A549 (cell line): Measurements from ENCODE around the gene VWA8. TPM values are rescaled to one million over a fixed set of nuclear protein-coding genes. Genes with fewer than 3 reads are reported as not detected.
A peak's percentile ranks its signal among the peaks of the same experiment; 100 is the strongest.

Experiments
- ATAC-seq, 2 experiments: fragments of 200-7000 bp in 1 of 2; fragments of >200 bp in 1 of 2; cut with Nextera tagmentation in 1 of 2; cut with Tn5 transposase in 1 of 2; 3 replicates each; pipeline versions ENCODE4 v1.8.0 to v1.9.1; 2018 to 2020; ENCODE audit warnings: mild to moderate bottlenecking in 1 of 2, moderate library complexity in 1 of 2
- CTCF ChIA-PET: fragments of 300-600 bp; sonication (Branson Sonifier 250); formaldehyde crosslinking; extraction: SDS; loops from one replicate; lab custom pipeline; 2021; ENCODE audit warnings: antibody characterized with exemption, inconsistent platforms; lab: Yijun Ruan, JAX
- POLR2A ChIA-PET: fragments of 350-600 bp; formaldehyde crosslinking; extraction: SDS; loops from one replicate; lab custom pipeline; 2021; ENCODE audit warnings: antibody characterized with exemption, inconsistent platforms; lab: Yijun Ruan, JAX
- DNase-seq, 2 experiments: peaks; one replicate each; pipeline versions ENCODE4 v3.0.0 to v3.0.0-alpha.2; 2011 to 2016; ENCODE audit warnings: low read depth in 1 of 2, low spot score in 1 of 2
- FAIRE-seq: peaks from 2 replicates; lab custom pipeline; 2011; peaks lifted over from hg19 to GRCh38; lab: Jason Lieb, UNC
- H3K27ac ChIP-seq, 2 experiments: fragments of >200 bp; sonication (Bioruptor Twin); formaldehyde crosslinking; 3 replicates each; pipeline ENCODE4 v1.5.1; 2016 to 2017
- H3K4me1 ChIP-seq: fragments of >200 bp; sonication (Bioruptor Twin); formaldehyde crosslinking; 3 replicates; pipeline ENCODE4 v1.6.1; 2016
- H3K4me2 ChIP-seq: fragments of >200 bp; sonication (Bioruptor Twin); formaldehyde crosslinking; 3 replicates; pipeline ENCODE4 v1.6.1; 2016
- H3K4me3 ChIP-seq: fragments of >200 bp; sonication (Bioruptor Twin); formaldehyde crosslinking; 3 replicates; pipeline ENCODE4 v1.5.1; 2016
- H3K9me3 ChIP-seq: fragments of >200 bp; sonication (Bioruptor Twin); formaldehyde crosslinking; 3 replicates; pipeline ENCODE4 v1.6.1; 2016
- CBX2 ChIP-seq: fragments of 200-600 bp; sonication (generic); IDR thresholded peaks from 2 replicates; pipeline ENCODE4 v1.6.1; 2016; ENCODE audit warnings: low read depth, mild to moderate bottlenecking, borderline replicate concordance
- CHD2 ChIP-seq: fragments of 150-350 bp; IDR thresholded peaks from 2 replicates; pipeline ENCODE4 v1.6.1; 2014; ENCODE audit warnings: low read length; ENCODE audit not compliant: partially characterized antibody
- CHD4 ChIP-seq: fragments of 200-600 bp; sonication (generic); IDR thresholded peaks from 2 replicates; pipeline ENCODE4 v1.6.1; 2016; ENCODE audit warnings: antibody characterized with exemption, mild to moderate bottlenecking, borderline replicate concordance
- ESRRA ChIP-seq: fragments of 150-350 bp; IDR thresholded peaks from 2 replicates; pipeline ENCODE4 v1.6.1; 2014; ENCODE audit warnings: mild to moderate bottlenecking, low read length, borderline replicate concordance
- FOSL2 ChIP-seq, 2 experiments: fragments of 450-650 bp in 1 of 2; fragments of >200 bp in 1 of 2; sonication (Bioruptor Twin) in 1 of 2; formaldehyde crosslinking; IDR thresholded peaks; 2 replicates each; pipeline versions ENCODE4 v1.5.0 to v1.6.1; 2016 to 2020; ENCODE audit warnings: mild to moderate bottlenecking in 1 of 2, moderate library complexity in 1 of 2
- GATA3 ChIP-seq: IDR thresholded peaks from 2 replicates; pipeline ENCODE4 v1.6.1; 2012; ENCODE audit warnings: borderline replicate concordance
- HEYL ChIP-seq: fragments of 250-450 bp; sonication (Bioruptor Pico); IDR thresholded peaks from 2 replicates; pipeline ENCODE4 v1.8.0; 2021; ENCODE audit warnings: mild to moderate bottlenecking, moderate library complexity
- JUNB ChIP-seq: fragments of >200 bp; sonication (Bioruptor Twin); formaldehyde crosslinking; IDR thresholded peaks from 2 replicates; pipeline ENCODE4 v1.6.1; 2016
- MAZ ChIP-seq: fragments of 150-350 bp; IDR thresholded peaks from 2 replicates; pipeline ENCODE4 v1.6.1; 2014; ENCODE audit warnings: antibody characterized with exemption, low read depth, low read length, borderline replicate concordance
- NR3C1 ChIP-seq: fragments of >200 bp; sonication (Bioruptor Twin); formaldehyde crosslinking; IDR thresholded peaks from 3 replicates; pipeline ENCODE4 v1.6.1; 2017
- PHF8 ChIP-seq: fragments of 200-600 bp; sonication (generic); IDR thresholded peaks from 2 replicates; pipeline ENCODE4 v1.6.1; 2016; ENCODE audit warnings: low read depth, mild to moderate bottlenecking, antibody characterized with exemption, moderate library complexity, borderline replicate concordance
- RCOR1 ChIP-seq: fragments of 150-350 bp; IDR thresholded peaks from 2 replicates; pipeline ENCODE4 v1.6.1; 2014; ENCODE audit warnings: antibody characterized with exemption, low read length, low read depth
- RNF2 ChIP-seq: fragments of 200-600 bp; sonication (generic); IDR thresholded peaks from 2 replicates; pipeline ENCODE4 v1.6.1; 2016; ENCODE audit warnings: low read depth, mild to moderate bottlenecking, antibody characterized with exemption, moderate library complexity, borderline replicate concordance
- ZNF302 ChIP-seq: fragments of 250-450 bp; sonication (Bioruptor Pico); IDR thresholded peaks from 2 replicates; pipeline ENCODE4 v1.9.0; 2021; ENCODE audit warnings: inconsistent platforms, mild to moderate bottlenecking, moderate library complexity
- WGBS: methylation state at CpG from one replicate; pipeline ENCODE4 v1.1.6; 2017; ENCODE audit errors: missing lambda C conversion rate; 5-methylcytosine and 5-hydroxymethylcytosine counted together
- polyA plus RNA-seq, 4 experiments: library from polyadenylated mRNA; depleted of rRNA in 3 of 4; stranded (reverse); fragments of >200 nt; fragmentation: RNase III in 1 of 4; extraction: RNeasy Plus Mini Kit Qiagen cat#74134 plus additional on column Dnase treatment in 1 of 4; gene quantifications; 2 replicates in 3 of 4; 3 replicates in 1 of 4; pipeline ENCODE4 v1.2.3, GENCODE V29; 2011 to 2017
- TF ChIP-seq, protein P1 (sequence below): fragments of 450-650 bp; IDR thresholded peaks from 2 replicates; pipeline ENCODE4 v1.6.1; 2014; ENCODE audit warnings: antibody characterized with exemption
- TF ChIP-seq, protein P2 (sequence below): fragments of >200 bp; sonication (Bioruptor Twin); formaldehyde crosslinking; IDR thresholded peaks from 3 replicates; pipeline ENCODE4 v1.5.1; 2016
- TF ChIP-seq, protein P3 (sequence below): IDR thresholded peaks from 2 replicates; pipeline ENCODE4 v1.6.1; 2012; ENCODE audit warnings: low read depth, borderline replicate concordance

Gene VWA8
- polyA plus RNA-seq, 2 of the 4 experiments (the other 2 are of a cell fraction): 6.4 to 15.3 TPM

DNA sequence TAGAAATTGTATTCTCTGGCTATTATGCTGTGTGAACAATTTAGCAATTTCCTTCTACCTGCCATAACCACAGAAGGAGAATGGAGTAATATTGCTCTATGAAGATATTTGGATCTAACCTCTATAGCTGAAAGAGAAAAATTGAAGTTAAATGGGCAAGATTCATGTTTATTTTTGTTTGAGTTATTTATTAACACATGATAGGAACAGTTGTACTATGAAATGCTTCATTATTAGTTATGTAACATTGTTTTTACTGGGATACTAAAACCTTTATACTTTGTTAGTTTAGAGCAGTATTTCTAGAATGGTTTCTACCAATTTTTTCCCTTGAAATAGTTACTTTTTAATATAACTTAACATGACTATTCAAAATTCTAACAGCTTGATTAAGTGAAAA lies 27.3 kb upstream of the VWA8 start:
- Histone ChIP-seq H3K27ac (no peak overlapping the region), H3K4me1 (0 out of 3 replicates have a peak, but pooled peaks cover 6% of the 10 kb centered on the region), H3K9me3 (no peaks in the 10 kb centered on the region), H3K4me3 (no peak overlapping the region), H3K4me2 (no peak overlapping the region)
- FAIRE-seq (no peak), DNase-seq (no peak), ATAC-seq (no peak)
- POLR2A ChIA-PET: no interaction called here
- TF ChIP-seq HEYL (CRISPR knock-in tag) (no peak), RNF2 (no peak)
- CTCF ChIA-PET: interaction anchor here (0.6 kb wide), 1 partner anchor 13 kb away, joined by 3 read pairs; no protein-coding TSS in a partner anchor

DNA sequence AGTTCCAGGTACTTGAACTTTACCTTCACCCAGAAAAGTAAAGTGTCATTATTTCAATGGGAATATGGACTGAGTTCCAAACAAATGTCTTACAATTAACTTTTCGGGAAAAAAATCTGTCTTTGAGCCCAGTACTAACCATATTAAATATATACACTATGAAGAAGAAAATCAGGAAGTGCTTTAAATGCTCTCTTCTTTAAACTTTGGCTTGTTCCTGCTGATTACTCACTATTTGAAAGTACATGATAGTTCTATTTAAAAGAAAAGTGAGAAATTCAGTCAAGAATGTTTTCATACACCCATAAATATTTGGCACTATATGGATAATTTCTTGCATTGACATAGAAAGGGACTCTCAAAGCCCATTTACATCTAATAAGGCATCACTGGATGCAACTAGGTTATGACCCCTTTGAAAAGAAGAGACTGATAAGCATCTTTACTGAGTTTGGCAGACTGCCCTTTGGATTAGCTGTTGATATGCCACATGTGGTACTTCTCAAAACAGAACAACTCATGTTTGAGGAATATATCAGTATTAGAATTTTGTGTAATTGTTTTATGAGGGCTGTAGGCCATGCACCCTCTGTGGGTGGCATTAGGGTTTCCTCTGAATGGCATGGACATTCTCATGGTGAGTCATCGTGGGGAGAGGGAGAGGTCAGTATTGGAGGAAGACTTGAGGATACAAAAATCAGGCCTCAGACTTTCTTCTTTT lies 25.0 kb upstream of the VWA8 start:
- ATAC-seq (peak in 1 of 2 experiments; percentile 55; a peak in 2 of 6 replicates), DNase-seq (peak in 1 of 2 experiments; percentile 35), FAIRE-seq (no peak)
- no peak overlapping the region for H3K4me3 ChIP-seq
- no peaks in the 10 kb centered on the region for H3K9me3 ChIP-seq
- 30% methylated on average over 2 of the region's 2 CpGs for WGBS
- peak overlapping the region; percentile 10; the same call in 1 of the 3 replicates for H3K4me2 ChIP-seq
- ChIA-PET POLR2A (no interaction called here), CTCF (no interaction called here)
- H3K4me1 ChIP-seq: peaks cover 12% of the 10 kb centered on the region; the same call in 1 of the 3 replicates
- TF ChIP-seq CBX2: no peak
- TF ChIP-seq, protein P1, sequence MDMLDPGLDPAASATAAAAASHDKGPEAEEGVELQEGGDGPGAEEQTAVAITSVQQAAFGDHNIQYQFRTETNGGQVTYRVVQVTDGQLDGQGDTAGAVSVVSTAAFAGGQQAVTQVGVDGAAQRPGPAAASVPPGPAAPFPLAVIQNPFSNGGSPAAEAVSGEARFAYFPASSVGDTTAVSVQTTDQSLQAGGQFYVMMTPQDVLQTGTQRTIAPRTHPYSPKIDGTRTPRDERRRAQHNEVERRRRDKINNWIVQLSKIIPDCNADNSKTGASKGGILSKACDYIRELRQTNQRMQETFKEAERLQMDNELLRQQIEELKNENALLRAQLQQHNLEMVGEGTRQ: no peak
- no peak for TF ChIP-seq MAZ
- no peak for TF ChIP-seq PHF8
- TF ChIP-seq FOSL2 (IDR thresholded peaks at IDR 0.05): no peak
- TF ChIP-seq FOSL2 (CRISPR knock-in tag; IDR thresholded peaks at IDR 0.05): peak; percentile 23; the same call in 1 of the 2 replicates
- TF ChIP-seq GATA3: peak; percentile 75
- 0 out of 2 replicates have a peak, but pooled peaks have one; percentile 30 for TF ChIP-seq JUNB
- no peak overlapping the region for H3K27ac ChIP-seq

DNA sequence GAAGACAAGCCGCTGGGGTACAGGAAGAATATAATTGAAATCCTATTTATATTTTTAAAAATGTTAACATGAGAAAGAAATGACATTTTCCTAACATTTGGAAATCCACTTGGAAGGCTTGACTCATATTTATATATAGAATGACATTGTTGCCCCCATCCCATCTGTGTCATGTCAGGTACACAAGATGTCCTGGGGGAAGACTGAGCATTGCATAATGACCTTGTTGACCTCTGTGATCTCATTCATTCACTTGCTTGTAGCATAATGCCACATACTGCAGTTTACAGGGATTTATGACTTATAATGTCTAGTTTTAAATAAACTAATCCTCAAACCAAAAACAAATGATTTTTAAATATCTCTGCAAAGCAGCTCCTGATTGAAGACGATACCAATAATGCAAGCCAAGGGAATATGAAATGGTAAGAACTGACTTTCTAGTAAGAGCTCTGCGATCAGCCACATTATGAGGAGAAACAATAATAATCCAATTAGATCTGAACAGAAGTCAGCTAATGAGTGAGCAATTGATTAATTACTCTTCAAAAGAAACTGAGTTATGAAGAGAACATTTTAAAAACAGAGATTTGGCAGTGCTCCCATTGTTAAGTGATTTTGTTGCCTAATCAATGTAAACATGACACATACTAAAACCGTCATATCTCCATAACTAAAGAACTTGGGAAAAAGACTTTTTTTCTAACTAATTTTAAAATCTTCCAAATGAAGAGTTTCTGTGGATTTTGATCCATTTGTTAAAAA lies 21.2 kb upstream of the VWA8 start:
- Histone ChIP-seq H3K4me1 (peaks cover 12% of the 10 kb centered on the region; the same call in 1 of the 3 replicates), H3K4me2 (no peak overlapping the region), H3K27ac (no peak overlapping the region), H3K9me3 (no peaks in the 10 kb centered on the region), H3K4me3 (no peak overlapping the region)
- ChIA-PET POLR2A (no interaction called here), CTCF (interaction anchor here (1.2 to 1.5 kb wide), 2 partner anchors 10 to 234 kb away, joined by 3 to 4 read pairs; no protein-coding TSS in a partner anchor)
- TF ChIP-seq MAZ: no peak
- TF ChIP-seq, protein P2, sequence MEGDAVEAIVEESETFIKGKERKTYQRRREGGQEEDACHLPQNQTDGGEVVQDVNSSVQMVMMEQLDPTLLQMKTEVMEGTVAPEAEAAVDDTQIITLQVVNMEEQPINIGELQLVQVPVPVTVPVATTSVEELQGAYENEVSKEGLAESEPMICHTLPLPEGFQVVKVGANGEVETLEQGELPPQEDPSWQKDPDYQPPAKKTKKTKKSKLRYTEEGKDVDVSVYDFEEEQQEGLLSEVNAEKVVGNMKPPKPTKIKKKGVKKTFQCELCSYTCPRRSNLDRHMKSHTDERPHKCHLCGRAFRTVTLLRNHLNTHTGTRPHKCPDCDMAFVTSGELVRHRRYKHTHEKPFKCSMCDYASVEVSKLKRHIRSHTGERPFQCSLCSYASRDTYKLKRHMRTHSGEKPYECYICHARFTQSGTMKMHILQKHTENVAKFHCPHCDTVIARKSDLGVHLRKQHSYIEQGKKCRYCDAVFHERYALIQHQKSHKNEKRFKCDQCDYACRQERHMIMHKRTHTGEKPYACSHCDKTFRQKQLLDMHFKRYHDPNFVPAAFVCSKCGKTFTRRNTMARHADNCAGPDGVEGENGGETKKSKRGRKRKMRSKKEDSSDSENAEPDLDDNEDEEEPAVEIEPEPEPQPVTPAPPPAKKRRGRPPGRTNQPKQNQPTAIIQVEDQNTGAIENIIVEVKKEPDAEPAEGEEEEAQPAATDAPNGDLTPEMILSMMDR: no peak
- TF ChIP-seq ESRRA: no peak
- no peak for TF ChIP-seq ZNF302 (CRISPR knock-in tag)
- no peak for TF ChIP-seq RCOR1
- TF ChIP-seq, protein P3, sequence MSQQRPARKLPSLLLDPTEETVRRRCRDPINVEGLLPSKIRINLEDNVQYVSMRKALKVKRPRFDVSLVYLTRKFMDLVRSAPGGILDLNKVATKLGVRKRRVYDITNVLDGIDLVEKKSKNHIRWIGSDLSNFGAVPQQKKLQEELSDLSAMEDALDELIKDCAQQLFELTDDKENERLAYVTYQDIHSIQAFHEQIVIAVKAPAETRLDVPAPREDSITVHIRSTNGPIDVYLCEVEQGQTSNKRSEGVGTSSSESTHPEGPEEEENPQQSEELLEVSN: no peak
- TF ChIP-seq CHD2: no peak
- TF ChIP-seq NR3C1: no peak
- no peak for TF ChIP-seq PHF8
- TF ChIP-seq CHD4: no peak
- FAIRE-seq: no peak
- DNase-seq: no peak
- 63% methylated on average over 4 of the region's 4 CpGs for WGBS
- ATAC-seq: no peak
